Esophagus squamous epithelium (tissue), 5 donors: ENCODE measurements around the gene LYRM9. TPM values are rescaled to one million over a fixed set of nuclear protein-coding genes. Genes with fewer than 3 reads are reported as not detected.
"Not testable (repeated sequence)": the region's sequence is repeated elsewhere in the genome, so short reads cannot be mapped to it uniquely, and the experiment has no call there.

ENCODE experiments used
- DNase-seq: peaks from one replicate; lab custom pipeline; 2025; lab: John Stamatoyannopoulos, UW
- H3K27ac ChIP-seq, 4 donors: fragments of 200-600 bp; sonication (generic); one replicate each; pipeline ENCODE4 v1.5.1; 2016 to 2019; ENCODE audit warnings: mild to moderate bottlenecking in 1 of 4
- H3K27me3 ChIP-seq, 4 donors: fragments of 200-600 bp; sonication (generic); 1 replicate in 3 of 4; 2 replicates in 1 of 4; pipeline versions ENCODE4 v1.5.1 to v1.6.0; 2017 to 2021; ENCODE audit warnings: antibody characterized with exemption in 1 of 4
- H3K36me3 ChIP-seq, 3 donors: fragments of 200-600 bp; sonication (generic); one replicate each; pipeline ENCODE4 v1.5.1; 2016 to 2019
- H3K4me1 ChIP-seq, 3 donors: fragments of 200-600 bp; sonication (generic); one replicate each; pipeline ENCODE4 v1.5.1; 2017 to 2019
- H3K4me3 ChIP-seq, 4 donors: fragments of 200-600 bp; sonication (generic); 1 replicate in 3 of 4; 2 replicates in 1 of 4; pipeline ENCODE4 v1.5.1; 2016 to 2019; ENCODE audit warnings: mild to moderate bottlenecking in 2 of 4, moderate library complexity in 1 of 4
- H3K9me3 ChIP-seq, 3 donors: fragments of 200-600 bp; sonication (generic); one replicate each; pipeline ENCODE4 v1.5.1; 2016 to 2019
- POLR2A ChIP-seq, 4 donors: fragments of 450-650 bp; IDR thresholded peaks; one replicate each; pipeline ENCODE4 v1.6.1; 2017; ENCODE audit warnings: antibody characterized with exemption in 4 of 4, mild to moderate bottlenecking in 4 of 4, moderate library complexity in 3 of 4
- WGBS, 2 donors: methylation state at CpG; one replicate each; pipeline ENCODE4 v1.1.5; 2018; 5-methylcytosine and 5-hydroxymethylcytosine counted together
- intact Hi-C: fragments of 100-400 bp; cut with DNase I; formaldehyde crosslinking; loops from one replicate; pipeline ENCODE4 v1.15.0; 2022
- total RNA-seq, 4 donors: library from RNA; depleted of rRNA; stranded (reverse); fragments of >200 nt; gene quantifications; one replicate each; pipeline ENCODE4 v1.1.0, GENCODE V29; 2016
- TF ChIP-seq, protein P1 (sequence below), 6 experiments: fragments of 450-650 bp in 4 of 6; fragments of 200-600 bp in 2 of 6; sonication (generic) in 2 of 6; IDR thresholded peaks; one replicate each; pipeline ENCODE4 v1.5.1; 2016 to 2019; ENCODE audit warnings: antibody characterized with exemption in 6 of 6, mild to moderate bottlenecking in 4 of 6, moderate library complexity in 4 of 6
- donor health status: DM: yes; HTN: yes; CAD: no.

The LYRM9 gene
- total RNA-seq, 4 donors from 2014 or later = 1.7 to 9.8 (median 6.1) TPM

GRCh38 chr17:27853091-27853490, 40.1 kb downstream of the LYRM9 start:
- H3K4me3 ChIP-seq = no peak overlapping the region
- WGBS, 2 donors = 70 to 76% methylated on average over 3 of the region's 3 CpGs
- no peaks in the 10 kb centered on the region for H3K9me3 ChIP-seq
- H3K27ac ChIP-seq = no peak overlapping the region
- TF ChIP-seq POLR2A (IDR thresholded peaks at IDR 0.05) = no peak
- TF ChIP-seq, protein P1, sequence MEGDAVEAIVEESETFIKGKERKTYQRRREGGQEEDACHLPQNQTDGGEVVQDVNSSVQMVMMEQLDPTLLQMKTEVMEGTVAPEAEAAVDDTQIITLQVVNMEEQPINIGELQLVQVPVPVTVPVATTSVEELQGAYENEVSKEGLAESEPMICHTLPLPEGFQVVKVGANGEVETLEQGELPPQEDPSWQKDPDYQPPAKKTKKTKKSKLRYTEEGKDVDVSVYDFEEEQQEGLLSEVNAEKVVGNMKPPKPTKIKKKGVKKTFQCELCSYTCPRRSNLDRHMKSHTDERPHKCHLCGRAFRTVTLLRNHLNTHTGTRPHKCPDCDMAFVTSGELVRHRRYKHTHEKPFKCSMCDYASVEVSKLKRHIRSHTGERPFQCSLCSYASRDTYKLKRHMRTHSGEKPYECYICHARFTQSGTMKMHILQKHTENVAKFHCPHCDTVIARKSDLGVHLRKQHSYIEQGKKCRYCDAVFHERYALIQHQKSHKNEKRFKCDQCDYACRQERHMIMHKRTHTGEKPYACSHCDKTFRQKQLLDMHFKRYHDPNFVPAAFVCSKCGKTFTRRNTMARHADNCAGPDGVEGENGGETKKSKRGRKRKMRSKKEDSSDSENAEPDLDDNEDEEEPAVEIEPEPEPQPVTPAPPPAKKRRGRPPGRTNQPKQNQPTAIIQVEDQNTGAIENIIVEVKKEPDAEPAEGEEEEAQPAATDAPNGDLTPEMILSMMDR (IDR thresholded peaks at IDR 0.05) = no peak
- no peaks in the 10 kb centered on the region for H3K4me1 ChIP-seq
- no peaks in the 10 kb centered on the region for H3K36me3 ChIP-seq
- no peak for DNase-seq
- peaks cover 0 to 71% (median 0%) of the 10 kb centered on the region in 4 donors for H3K27me3 ChIP-seq
- intact Hi-C loops = no loop called here

DNA sequence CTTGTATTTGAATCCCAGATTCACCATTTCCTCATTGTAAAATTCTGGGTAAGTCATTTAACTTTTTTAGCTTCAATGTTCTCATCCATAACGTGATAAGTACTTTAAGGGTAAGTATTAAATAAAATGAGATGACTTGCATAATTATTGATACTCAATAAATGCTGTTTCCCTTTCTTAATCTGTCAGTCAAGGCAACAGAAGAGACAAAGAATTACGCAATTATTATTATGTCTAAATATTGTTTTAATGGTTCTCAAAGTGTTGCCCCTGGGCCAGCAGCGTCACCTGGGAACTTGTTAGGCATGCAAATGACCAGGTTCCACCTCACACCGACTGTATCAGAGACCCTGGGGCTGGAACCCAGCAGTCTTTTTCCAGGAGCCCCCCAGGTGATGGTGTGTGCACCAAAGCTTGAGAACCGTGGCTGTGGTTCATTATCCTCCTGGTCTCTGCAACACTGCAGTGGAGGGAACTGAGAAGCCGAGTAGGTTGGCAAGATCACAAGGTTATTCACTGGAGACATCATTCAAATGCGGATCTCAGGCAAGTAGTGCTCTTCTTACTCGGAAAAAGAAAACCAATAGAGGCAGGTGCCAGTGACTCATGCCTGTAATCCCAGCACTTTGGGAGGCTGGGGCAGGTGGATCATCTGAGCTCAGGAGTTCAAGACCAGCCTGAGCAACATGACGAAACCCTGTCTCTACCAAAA, 43.5 kb downstream of the LYRM9 start:
- TF ChIP-seq, protein P1 (IDR thresholded peaks at IDR 0.05) = no peak
- no peak for TF ChIP-seq POLR2A (IDR thresholded peaks at IDR 0.05)
- H3K27ac ChIP-seq = no peak overlapping the region
- intact Hi-C loops = no loop called here
- WGBS, 2 donors = 67 to 71% methylated on average over 9 of the region's 9 CpGs
- no peaks in the 10 kb centered on the region for H3K4me1 ChIP-seq
- no peaks in the 10 kb centered on the region for H3K9me3 ChIP-seq
- no peaks in the 10 kb centered on the region for H3K36me3 ChIP-seq
- H3K27me3 ChIP-seq = peaks cover 0 to 90% (median 0%) of the 10 kb centered on the region in 4 donors
- no peak for DNase-seq
- no peak overlapping the region for H3K4me3 ChIP-seq

GRCh38 chr17:27848931-27849330, 44.2 kb downstream of the LYRM9 start:
- intact Hi-C loops = no loop called here
- no peaks in the 10 kb centered on the region for H3K4me1 ChIP-seq
- 76 to 80% methylated on average over 3 of the region's 3 CpGs for WGBS, 2 donors
- DNase-seq = no peak
- H3K27me3 ChIP-seq = peaks cover 0 to 90% (median 0%) of the 10 kb centered on the region in 4 donors
- no peaks in the 10 kb centered on the region for H3K9me3 ChIP-seq
- no peaks in the 10 kb centered on the region for H3K36me3 ChIP-seq
- TF ChIP-seq, protein P1 (IDR thresholded peaks at IDR 0.05) = no peak
- TF ChIP-seq POLR2A (IDR thresholded peaks at IDR 0.05) = no peak
- no peak overlapping the region for H3K4me3 ChIP-seq
- H3K27ac ChIP-seq = no peak overlapping the region

GRCh38 chr17:27846808-27847307, 46.3 kb downstream of the LYRM9 start:
- intact Hi-C loops, H3K4me1 ChIP-seq, H3K9me3 ChIP-seq, DNase-seq, H3K36me3 ChIP-seq, H3K4me3 ChIP-seq, H3K27ac ChIP-seq: not testable (repeated sequence)
- peaks cover 0 to 94% (median 0%) of the 10 kb centered on the region in 4 donors for H3K27me3 ChIP-seq
- 88 to 93% methylated on average over 9 to 11 of the region's 11 CpGs for WGBS, 2 donors

DNA sequence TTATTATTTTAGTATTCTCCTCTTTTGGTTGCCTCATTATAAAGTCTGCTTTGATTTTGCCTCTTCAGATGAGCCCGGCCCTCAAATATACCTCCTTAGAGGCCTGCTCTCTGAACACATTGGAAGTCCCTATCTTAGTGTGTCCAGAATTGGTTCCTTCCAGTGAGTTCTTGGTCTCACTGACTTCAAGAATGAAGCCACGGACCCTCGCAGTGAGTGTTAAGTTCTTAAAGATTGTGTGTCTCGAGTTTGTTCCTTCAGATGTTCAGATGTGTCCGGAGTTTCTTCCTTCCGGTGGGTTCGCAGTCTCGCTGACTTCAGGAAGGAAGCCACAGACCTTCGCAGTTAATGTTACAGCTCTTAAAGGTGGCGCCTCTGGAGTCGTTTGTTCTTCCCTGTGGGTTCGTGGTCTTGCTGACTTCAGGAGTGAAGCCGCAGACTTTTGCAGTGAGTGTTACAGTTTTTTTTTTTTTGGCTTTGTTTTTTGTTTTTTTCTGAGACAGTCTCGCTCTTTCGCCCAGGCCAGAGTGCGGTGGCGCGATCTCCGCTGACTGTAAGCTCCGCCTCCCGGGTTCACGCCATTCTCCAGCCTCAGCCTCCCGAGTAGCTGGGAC, 47.0 kb downstream of the LYRM9 start:
- Histone ChIP-seq H3K27ac (no peak overlapping the region), H3K4me3 (no peak overlapping the region), H3K27me3 (peaks cover 0 to 94% (median 0%) of the 10 kb centered on the region in 4 donors), H3K9me3 (no peaks in the 10 kb centered on the region), H3K4me1 (no peaks in the 10 kb centered on the region), H3K36me3 (no peaks in the 10 kb centered on the region)
- no peak for DNase-seq
- intact Hi-C loops = no loop called here
- TF ChIP-seq POLR2A (IDR thresholded peaks at IDR 0.05) = no peak
- TF ChIP-seq, protein P1 (IDR thresholded peaks at IDR 0.05) = no peak
- WGBS, 2 donors = 53 to 79% methylated on average over 23 of the region's 23 CpGs
